GM18520 (cell line): ENCODE measurements around the gene TMPRSS4.

Experiments
- ATAC-seq: cut with Tn5 transposase; IDR thresholded peaks from one replicate; pipeline ENCODE4 v1.9.1; 2021; ENCODE audit not compliant: unreplicated experiment

Gene TMPRSS4

DNA sequence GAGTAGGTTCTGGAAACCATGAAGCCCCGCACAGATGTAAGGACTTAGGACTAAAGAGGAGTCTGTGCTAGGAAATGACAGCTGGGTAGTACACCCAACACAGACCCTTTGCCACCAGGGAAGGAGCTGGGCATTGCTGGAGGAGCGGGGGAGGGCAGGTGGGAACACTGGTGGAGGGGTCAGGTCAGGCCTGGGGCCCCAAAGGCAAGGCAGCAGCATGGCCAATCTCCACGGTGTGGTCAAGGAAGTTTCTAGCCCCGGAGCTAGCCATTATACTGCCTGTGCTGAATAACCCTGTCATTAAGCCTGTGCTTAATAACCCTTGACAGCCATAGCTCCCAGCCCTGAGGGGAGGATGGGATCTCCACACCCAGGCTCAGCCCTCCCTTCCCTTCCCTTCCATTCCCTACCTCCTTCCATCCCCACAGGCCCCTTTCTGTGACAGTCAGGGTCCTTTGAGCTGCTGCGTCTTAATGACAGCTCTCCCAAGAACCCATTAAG lies 2.1 kb downstream of the TMPRSS4 start:
- no peak for ATAC-seq

DNA sequence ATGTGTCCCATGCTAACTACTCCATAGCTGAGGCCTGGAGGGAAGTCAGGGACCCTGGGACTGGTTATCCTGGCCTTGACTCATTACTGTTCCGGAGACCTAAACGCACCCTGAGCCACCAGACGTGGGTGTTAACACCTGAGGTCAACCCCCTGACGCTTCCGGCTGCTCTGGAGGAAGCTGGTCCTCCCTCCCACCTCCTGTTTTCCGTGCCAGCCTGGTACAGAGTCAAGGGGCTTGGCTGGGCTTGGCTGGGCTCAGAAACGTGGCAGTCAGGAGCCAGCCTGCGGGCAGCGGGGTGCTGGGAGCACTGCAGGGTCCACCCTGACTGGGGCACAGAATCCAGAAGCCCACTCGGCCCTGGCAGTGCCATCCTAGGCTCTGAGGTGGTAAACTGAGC lies 2.6 kb downstream of the TMPRSS4 start:
- no peak for ATAC-seq

DNA sequence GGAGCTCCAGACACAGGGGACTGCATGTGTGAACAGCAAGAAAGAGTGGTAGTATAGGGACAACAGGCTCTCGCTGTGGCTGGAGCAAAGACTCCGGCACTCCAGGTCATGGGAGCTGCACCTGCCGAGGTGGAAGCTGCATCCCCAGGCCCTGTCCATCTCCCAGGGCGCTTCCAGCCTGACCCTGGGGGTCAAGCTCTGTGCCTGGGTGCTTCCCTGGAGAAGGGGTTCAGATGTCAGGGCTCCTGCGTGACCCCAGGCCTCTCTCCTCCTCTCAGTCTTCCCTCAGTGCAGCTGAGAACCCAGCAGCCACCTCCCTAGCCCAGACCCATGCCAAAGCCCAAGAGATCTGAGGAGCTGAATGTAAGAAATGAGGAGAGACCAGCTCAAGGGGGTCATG lies 3.4 kb downstream of the TMPRSS4 start:
- no peak for ATAC-seq

DNA sequence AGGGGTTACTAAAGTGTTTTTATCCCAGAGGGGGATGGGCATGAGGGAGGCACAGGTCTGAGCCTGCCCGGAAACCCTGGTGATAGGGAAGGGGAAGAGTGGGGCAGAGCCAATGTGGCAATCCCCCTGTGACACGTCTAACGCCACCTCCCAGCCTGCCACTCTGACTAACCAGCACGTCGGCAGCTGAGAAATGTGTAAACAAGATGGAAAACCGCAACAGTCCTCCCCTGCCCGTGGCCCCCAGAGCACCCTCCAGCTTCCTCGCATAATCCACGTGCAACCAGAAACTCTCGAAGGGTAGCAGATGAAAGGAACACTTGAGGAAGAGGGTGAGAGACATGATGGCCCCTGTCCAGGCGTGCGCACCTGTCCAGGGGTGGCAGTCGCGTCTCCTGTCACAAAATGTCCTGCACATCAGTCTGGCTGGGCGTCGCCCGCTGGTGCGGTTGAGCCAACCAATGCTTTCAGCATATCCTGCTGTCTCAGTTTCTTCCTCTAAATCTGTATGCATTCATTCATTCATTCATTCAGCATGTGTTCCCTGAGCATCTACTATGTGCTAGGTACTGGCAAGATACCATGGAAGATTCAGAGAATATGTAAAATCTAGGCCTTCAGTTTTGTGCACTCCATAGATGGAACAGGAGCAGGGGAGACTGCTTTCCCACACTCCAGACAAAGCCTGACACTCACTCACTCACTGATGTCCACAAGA lies 4.5 kb downstream of the TMPRSS4 start:
- ATAC-seq = no peak

DNA sequence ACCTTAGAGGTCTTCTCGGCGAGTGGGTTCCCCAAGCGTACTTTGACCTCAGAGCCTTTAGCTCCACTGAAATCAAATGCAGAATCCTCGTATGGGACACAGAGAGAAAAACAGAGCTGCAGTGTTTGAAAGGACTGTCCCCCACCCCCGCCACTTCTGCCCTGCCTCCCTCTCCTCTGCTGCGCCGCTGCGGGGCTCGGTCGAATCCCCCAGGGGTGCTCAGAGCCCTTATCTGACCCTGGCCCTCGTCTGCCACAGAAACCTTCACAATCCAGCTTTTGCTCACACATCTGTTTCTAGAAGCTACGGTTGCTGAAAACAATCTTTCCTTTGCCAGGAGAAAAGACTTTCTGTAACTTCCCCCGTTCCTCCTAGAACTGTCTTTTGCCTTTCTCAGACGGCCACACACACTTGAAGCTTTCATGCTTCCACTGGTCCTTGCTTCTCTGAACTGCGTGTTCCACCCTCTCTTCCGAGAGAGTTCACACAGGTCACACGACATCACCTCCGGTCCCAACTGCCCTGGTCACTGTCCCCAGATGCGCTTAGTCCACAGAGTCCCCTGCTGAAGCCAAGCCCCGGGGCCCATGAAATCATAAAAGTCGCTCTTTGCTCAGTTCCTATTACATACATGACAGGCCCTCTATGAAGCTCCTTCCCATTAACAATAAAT lies 6.1 kb downstream of the TMPRSS4 start:
- ATAC-seq = no peak

DNA sequence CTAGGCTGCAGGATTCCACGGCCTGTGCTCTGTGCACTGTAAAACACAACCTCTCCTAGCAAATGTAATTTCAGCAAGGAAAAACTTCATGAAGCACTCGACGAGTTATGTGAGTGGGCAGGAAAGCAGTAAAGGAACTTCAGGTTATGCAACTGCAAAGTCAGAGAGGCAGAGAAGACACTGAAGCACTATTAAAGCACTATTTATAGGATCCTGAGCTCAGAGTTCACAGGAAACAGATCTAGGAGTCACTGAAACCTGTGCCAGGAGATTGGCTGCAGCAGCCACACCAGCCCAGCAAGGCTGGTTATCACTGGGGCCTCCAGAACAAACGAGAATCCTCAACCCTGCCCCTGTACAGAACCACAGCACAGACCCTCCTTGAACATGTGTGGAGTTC lies 7.4 kb downstream of the TMPRSS4 start:
- ATAC-seq = no peak

DNA sequence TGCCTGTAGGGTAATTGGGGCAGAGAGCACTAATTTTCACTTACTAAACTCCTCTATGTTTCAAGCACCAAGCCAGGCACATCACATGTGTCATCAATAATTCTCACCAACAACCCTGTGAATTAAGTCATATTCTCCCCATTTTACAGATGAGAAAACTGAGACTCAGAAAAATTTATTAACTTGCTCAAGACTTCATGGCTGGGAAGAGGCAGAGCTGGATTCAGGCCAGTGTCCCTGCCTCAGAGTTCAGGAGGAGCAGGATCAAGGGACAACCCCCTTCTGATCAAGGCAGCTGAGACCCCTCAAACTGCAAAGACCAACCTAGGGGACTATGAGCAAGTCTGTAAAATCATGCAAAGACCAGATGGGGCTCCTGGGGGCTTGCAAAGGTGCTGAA lies 7.8 kb downstream of the TMPRSS4 start:
- no peak for ATAC-seq

DNA sequence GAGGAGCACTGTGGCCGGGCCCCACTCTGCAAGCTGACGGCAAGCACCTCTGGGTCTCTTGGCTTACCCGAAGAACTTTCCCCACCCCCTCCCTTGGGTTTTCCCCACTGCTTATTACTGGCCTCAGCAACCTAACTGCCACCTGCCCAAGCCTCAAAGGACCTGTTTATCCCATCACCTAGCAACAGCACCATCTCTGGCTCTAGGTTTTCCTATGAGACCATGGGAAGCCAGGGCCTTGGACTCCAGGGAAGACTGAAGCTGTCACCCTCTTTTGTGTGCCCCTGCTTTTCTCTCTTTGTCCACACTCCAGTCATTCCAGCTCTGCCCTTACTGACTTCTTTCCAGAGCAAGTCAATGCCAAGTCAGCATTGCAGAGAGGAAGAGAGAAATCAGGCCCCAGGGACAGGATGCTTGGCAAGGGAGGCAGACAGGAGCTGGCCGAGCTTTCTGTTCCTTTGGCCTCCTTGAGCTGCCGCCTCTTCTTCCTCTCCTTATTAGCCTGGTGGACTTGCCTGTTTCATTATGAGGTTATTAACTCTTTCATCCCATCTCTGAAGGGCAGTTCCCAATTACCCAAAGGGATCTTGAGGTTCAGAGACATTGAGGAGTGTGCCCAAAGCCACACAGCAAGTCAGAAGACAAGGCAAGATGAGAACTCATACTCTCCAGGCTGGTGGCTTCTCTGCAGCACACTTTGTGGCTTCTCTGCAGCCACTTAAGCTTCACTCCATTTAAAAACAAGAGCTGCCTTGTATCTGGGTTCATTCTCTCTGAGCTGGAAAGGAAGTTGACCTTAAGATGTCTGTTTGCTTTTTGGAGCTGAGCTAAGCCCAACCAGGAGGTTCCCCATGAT lies 10.3 kb downstream of the TMPRSS4 start, which contains the start of gene SMIM35:
SMIM35 (minus strand) TSS at position 51 of the 856 bp plus-strand sequence. CDS start 206 bp downstream, outside the sequence.
- no peak for ATAC-seq

DNA sequence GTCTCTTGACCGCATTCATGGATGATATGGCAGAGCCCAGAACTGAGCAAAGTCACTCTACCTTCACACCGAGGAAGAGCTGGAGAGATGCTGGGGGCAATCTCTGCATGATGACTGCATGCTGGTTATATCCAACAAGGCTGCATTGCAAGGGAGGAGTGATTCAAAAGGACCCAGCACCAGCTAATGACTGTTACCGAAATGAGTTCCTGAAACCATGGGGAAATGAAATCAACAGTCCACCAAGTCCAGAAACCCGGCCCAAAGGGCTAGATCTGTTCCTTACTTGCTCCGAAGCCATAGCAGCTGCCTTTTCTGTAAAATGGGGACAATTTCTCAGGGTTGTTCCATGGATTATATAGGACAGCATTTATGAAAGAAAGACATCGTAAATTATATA lies 11.1 kb downstream of the TMPRSS4 start:
- ATAC-seq = no peak

DNA sequence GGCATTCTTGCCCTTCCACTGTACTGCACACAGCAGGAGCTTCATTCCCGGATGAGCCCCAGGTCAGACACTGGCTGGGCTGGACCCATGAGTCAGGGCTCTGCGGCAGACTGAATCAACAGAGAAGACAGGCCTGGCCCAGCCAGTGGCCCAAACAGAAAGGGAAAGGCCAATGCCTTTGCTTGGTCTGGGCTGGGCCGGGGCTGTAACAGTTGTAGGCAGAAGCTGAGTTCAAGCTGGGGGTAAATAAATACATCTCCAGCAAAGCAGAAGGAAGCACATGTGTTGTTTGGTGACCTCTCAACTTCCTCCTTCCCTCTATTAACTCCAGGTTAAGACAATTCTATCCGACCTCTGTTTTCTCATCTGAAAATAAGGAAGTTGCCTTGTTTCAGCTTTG lies 11.7 kb downstream of the TMPRSS4 start:
- ATAC-seq = no peak

DNA sequence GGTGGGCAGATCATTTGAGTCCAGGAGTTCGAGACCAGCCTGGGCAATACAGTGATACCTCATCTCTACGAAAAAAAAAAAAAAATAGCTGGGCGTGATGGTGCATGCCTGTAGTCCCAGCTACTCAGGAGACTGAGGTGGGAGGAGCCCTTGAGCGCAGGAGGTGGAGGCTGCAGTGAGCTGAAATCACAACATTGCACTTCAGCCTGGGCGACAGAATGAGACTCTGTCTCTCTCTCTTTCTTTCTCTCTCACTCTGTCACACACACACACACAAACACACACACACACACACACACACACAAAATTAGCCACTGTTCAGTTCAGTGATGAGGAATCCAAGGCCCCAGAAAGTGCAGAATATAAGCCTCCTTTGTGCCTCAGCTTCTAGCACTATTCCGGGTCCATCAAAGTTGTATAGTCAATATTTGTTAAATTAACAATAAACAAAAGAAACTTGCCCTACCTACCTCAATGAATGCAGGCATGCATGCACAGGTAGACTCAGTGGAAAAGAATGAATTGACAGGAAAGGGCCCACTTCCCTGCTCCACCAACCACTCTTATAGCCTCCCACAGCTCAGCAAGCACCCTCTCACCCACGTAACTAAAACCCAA lies 13.8 kb downstream of the TMPRSS4 start:
- ATAC-seq = no peak

DNA sequence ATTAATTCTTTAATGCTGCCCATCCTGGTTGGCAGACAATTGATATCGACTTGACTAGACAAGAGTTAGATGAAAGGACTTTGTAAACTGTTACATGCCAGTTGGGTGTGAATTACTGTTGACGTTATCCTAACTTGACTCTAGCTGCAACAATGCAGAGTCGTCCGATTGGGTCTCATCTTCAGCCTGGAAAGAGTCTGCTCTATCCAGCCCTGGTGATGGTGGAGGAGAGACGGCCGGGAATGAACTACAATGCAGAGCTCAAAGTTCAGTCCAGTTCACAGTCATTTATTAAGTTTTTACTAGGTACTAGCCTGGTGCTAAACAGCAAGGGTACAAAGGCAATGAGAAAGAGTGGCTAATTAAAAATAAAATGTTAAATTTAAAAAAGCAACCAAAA lies 14.8 kb downstream of the TMPRSS4 start:
- ATAC-seq = no peak

DNA sequence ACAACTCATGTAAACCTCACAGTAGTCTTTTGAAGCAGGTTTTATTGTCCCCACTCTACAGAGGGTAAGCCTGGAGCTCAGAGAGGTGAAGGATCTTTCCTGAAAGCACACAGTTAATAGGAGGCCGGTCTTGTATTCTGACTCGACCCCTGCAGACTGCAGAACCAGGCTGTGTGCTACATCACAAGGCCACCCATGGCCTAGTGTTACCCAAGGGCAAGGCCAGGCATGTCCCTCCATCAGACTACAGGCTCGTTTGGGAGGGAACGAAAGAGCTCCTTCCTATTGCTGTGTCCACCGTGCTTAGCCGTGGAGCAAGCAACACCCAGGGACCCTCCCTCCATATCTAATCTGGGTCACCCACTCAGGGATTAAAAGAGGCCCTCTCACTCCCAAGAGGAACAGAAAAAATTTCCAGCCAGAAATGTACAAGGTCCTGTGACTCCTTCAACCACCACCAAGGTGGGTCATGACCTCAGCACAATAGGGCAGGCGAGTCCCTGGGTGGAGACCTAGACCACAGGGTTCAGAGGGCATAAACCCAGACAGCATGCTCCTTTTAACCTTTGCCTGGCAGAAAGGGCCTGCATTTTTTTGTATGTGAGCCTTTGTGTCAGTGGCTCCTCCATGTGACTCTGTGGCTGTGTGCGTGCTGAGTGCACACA lies 16.2 kb downstream of the TMPRSS4 start:
- ATAC-seq = no peak

DNA sequence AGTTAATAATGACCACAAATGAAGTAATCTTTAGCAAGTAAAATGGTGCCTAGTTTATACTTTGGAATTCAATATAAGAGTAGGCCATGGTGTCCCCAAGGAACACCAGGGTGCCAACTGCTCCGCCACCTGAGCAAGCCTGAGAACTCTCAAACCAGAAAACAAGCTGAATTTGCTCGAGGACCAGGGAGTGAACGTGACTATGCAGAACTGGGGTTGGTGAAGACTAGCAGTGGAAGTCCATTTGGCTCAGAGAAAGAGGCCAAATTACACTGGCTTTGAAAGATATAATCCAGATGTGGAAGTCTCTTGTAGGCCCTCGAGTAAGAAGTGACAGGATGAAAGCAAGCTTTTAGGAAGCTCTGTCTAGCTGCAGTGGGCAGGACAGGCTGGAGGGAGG lies 18.6 kb downstream of the TMPRSS4 start:
- no peak for ATAC-seq

DNA sequence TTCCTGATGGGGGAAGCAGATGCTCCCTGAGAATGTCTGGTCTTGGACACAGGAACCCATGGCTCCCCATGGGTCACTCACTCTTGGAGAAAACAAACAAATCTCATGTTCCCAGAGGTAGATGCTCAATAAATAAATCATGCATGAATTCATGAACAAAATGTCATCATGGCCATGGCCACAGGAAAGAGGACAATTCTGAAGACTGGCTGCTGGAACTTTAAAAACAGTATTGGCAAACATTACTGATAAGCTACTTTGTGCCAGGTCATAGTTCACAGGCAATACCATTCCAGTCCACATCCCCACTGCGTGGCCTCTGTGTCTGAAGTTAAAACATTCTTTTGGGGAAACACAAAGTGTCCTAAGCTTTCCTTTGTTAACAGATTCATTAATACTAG lies 19.1 kb downstream of the TMPRSS4 start:
- ATAC-seq = no peak

DNA sequence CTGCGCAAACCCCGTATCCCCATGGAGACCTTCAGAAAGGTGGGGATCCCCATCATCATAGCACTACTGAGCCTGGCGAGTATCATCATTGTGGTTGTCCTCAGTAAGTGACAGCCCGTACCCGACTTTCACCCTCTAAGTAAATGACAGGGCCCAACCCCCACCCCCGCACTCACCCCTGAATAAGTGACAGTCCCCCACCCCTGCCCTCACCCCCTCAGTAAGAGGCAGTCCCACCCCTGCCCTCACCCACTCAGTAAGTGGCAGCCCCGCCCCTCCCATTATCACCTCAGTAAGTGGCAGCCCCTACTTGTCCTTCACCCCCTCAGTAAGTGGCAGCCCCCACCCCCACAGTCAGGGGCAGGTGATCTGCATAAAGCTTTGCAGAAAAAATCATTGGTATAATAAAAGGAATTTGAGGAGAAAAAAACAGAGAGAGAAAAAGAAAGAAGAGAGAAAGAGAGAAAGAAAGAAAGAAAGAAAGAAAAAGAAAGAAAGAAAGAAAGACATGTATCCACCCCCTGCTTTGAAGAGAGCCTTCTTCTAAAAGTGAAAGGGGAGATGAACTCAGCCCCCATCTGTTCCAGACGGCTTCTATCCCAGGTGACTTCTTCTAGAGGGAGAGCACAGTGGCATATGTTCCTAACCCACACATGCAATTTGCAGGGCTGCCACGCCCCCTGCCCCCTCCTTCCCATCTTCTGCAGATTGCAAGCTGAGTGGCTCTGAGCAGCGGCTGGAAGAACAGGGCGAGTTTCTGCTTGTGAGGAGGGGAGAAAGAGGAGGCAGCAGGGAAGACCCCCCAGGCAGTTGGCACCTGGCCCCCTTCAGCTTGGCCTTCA lies 22.3 kb downstream of the TMPRSS4 start:
- no peak for ATAC-seq

DNA sequence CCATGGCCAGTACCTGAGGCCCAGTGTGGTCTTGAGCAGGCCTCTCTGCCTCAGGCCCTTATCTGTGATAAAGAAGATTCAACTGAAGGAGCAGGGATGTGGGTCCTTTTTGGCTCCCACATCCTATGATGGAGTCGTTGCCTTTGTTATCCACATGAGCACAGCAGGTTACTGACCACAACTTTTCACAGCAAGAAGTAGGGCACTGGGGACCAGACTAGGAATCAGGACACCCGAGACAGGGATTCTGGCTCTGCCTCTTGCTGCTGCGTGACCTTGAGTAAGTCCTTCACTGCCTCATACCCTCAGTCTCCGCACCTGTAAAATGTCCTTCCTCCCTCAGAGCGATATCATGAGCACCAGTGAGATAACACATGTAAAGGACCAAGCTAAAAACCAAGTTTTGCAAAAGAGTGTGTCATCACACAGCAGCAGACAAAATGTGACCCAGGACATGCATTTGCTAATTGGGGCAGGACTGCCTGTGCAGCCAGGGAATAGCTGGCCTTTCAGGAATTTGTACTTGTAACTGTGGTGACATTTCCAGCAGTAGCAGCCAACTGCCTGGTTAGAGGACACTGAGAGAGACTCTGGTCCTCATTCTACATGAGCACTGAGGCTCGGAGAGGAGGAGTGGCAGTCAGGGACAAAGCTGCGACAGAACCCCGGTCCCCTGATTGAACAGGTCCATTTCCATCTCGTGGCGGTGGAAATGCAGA lies 23.1 kb downstream of the TMPRSS4 start:
- no peak for ATAC-seq

DNA sequence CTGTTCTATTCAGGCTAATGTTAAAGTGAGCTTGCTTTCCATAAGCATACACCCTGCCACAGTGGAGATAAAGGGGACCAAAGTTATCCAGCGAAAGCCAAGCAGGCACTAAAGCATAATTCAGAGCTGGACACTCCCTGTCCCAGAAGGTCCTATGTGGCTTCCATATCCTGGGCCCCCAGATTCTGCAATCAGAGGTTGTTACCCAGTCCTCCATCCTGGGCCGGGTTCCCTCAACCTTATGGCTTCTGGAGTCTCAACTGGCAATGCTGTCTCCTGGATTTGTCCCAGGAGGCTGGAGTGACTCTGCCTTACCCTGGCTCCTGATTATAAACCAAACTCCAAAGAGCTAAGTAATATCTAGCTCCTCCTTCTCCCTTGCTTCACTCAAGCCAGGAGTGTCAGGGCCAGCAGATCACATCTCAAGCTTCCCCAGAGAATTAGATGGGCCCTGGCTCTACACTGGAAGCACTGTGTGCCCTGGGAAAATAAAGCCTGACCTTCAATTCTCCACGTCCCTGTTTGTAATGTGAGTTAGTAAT lies 23.9 kb downstream of the TMPRSS4 start:
- no peak for ATAC-seq
